ENCODE measurements around the gene PCSK6.

- TF ChIP-seq CTCF (IDR thresholded peaks at IDR 0.05; ENCODE audit: insufficient read depth, low read length), result no peak
- TF ChIP-seq POLR2AphosphoS5 (IDR thresholded peaks at IDR 0.05; ENCODE audit: low read depth), result no peak
Measured at GRCh38 chr15:101401286-101401685, 88.2 kb downstream of the PCSK6 start.

Data from HL-60 (cell line).